ENCODE data around the gene KRT16.

KRT16 gene

DNA sequence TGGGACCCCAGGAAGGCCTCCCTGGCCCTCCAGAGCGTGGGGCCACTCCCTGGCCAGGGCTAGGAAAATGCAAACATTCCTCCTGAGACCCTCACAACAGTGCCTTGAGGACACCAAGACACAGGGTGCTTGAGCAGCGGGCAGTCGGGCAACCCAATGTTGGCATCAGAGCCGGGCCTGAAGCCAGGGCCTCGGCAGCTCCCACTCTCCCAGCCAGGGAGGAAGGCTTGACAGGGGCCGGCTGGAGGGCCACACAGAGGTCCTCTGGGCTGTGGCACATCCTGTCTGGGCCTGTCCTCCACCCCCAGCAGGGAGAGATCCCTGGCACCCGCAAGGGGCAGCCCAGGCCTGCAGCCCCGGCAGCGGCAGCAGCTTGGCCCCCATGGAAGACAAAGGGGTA lies 24.1 kb upstream of the KRT16 start:
- TF ChIP-seq, protein P1, sequence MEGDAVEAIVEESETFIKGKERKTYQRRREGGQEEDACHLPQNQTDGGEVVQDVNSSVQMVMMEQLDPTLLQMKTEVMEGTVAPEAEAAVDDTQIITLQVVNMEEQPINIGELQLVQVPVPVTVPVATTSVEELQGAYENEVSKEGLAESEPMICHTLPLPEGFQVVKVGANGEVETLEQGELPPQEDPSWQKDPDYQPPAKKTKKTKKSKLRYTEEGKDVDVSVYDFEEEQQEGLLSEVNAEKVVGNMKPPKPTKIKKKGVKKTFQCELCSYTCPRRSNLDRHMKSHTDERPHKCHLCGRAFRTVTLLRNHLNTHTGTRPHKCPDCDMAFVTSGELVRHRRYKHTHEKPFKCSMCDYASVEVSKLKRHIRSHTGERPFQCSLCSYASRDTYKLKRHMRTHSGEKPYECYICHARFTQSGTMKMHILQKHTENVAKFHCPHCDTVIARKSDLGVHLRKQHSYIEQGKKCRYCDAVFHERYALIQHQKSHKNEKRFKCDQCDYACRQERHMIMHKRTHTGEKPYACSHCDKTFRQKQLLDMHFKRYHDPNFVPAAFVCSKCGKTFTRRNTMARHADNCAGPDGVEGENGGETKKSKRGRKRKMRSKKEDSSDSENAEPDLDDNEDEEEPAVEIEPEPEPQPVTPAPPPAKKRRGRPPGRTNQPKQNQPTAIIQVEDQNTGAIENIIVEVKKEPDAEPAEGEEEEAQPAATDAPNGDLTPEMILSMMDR (IDR thresholded peaks at IDR 0.05; ENCODE audit: low read depth, low read length, missing control alignments), result no peak
- H3K4me3 ChIP-seq (replicated peaks; ENCODE audit: low read depth, low read length), result no peak overlapping the region
- no peak for DNase-seq (ENCODE audit: extremely low read depth, low read depth)

DNA sequence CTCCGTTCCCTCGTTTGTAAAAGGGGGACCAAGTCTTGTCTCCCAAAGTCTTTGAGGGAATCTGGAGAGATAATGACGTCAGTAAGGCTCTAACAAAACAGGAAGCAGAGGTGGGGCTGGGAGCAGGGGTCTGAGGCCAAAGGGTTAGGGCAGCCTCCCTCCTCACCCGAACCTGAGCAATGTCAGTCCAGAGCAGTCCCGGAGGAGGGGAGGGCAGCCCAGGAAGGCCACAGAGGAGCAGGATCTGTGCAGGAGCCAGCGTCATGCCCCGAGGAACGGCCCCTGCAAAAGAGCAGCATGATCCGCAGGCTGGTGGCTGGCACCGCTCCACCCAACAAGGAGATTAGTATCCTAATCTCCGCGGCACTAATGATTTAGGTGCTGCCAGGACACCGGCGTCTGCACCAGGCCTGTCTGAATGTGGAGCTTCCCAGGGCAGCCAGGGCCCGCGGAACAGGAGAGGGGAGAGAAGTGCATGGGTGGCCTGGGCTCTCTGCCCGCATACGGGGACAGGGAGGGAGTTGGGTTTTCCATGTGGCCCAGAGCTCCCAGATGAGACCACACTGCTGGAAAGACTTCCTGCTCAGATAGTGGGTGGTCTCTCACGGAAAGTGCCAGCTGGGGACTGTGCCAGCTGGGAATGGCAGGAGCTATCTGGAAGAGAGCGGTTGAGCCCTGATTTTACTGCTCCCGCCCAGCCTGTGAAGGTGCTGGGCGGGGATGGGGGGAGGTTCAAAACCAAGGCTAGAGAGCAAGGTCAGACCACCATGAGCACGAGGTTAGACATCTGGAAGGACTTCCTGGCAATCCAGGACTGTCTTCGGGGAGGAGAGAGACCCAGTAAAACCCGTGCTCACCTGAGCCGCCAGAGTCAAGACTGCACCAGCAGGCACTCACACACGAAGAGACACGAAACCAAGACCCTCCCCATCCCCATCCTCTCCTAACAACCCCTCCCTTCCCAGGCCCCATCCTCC lies 22.8 kb upstream of the KRT16 start:
- no peak for DNase-seq (ENCODE audit: extremely low read depth, low read depth)
- H3K4me3 ChIP-seq (replicated peaks; ENCODE audit: low read depth, low read length), result no peak overlapping the region
- TF ChIP-seq, protein P1 (IDR thresholded peaks at IDR 0.05; ENCODE audit: low read depth, low read length, missing control alignments), result no peak

DNA sequence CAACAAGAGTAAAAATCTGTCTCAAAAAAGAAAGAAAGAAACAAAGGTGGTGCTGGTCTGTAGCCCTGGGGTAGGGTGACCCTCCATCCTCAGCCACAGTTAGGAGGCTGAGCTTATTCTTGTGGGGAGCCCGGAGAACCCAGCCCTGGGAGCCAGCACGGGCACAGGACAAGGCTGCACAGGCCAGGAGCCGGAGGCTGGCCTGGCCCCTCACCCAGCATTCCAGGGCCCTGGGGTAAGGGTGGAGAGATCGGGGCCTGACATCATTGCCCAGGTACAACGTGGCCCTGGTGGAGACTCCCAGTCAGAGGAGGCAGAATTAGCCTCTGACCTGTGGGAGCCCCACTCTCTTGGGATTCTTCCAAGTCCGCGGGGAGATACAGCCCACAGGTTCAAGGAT lies 22.1 kb upstream of the KRT16 start:
- TF ChIP-seq, protein P1 (IDR thresholded peaks at IDR 0.05; ENCODE audit: low read depth, low read length, missing control alignments), result no peak
- H3K4me3 ChIP-seq (replicated peaks; ENCODE audit: low read depth, low read length), result no peak overlapping the region

DNA sequence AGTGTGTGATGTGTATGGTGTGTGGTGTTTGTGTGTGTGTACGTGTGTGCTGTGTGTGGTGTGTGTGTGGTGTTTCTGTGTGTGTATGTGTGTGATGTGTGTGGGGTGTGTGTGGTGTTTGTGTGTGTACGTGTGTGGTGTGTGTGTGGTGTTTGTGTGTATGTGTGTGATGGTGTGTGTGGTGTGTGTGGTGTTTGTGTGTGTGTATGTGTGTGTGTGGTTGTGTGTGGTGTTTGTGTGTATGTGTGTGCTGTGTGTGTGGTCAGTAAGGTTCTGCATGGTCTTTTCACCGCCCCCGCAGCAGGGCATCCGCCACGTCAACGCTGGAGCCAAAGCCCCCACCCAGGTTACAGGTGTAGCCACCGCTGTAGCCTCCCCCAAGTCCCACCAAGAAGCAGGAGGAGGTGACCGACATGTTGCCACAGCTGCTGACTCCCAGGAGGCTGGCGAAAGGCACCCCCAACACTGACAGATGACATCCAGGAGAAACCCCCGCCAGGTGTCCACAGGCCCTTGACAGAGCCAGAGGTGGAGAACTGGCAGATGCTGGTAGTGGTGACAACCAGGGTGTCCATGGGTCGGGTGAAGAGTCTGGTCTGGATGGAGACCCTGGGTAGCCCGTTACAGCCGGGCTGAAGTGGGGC lies 21.1 kb upstream of the KRT16 start:
- no peak for DNase-seq (ENCODE audit: extremely low read depth, low read depth)
- TF ChIP-seq, protein P1 (IDR thresholded peaks at IDR 0.05; ENCODE audit: low read depth, low read length, missing control alignments), result no peak
- H3K4me3 ChIP-seq (replicated peaks; ENCODE audit: low read depth, low read length), result no peak overlapping the region

More for the DNA sequence above, 22.1 kb upstream of the KRT16 start:
- no peak for DNase-seq (ENCODE audit: extremely low read depth, low read depth)

DNA sequence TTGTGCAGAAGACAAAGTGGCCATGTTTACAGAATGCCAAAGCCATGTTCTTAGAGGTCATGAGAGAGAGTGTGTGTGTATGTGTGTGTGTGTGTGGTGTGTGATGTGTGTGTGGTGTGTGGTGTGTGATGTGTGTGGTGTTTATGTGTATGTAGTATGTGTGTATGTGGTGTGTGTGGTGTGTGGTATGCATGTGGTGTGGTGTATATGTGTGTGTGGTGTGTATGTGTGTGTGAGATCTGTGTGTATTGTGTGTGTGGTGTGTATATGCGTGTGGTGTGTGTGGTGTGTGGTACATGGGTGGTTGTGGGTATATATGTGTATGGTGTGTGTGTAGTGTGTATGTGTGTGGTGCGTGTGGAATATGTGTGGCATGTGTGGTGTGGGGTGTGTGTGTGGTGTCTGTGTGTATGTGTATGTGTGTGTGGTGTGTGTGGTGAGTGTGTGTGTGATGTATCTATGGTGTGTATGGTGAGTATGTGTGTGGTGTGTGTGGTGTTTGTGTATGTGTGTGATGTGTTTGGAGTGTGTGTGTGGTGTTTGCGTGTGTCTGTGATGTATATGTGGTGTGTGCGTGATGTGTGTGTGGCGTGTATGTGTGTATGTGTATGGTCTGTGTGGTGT lies 20.0 kb upstream of the KRT16 start:
- no peak overlapping the region for H3K4me3 ChIP-seq (replicated peaks; ENCODE audit: low read depth, low read length)
- TF ChIP-seq, protein P1 (IDR thresholded peaks at IDR 0.05; ENCODE audit: low read depth, low read length, missing control alignments), result no peak
- DNase-seq (ENCODE audit: extremely low read depth, low read depth), result no peak

DNA sequence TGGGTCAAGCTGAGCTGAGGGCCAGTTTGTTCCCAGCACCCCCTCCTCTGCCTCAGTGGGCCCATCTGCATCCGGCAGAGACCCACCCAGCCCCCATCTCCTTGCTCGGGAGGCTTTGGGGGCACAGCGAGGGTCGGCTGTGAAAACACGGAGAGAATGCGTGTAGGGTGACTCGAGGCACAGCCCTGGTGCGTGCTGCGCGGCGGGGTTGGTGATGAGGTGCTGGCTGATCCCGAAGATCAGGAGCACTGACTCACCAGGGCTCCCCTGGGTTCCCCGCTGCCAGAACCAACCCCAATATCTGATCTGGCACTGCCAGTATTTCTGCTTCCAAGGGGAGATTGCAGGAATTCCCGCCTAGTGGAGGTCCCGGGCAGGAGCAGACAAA lies 19.3 kb upstream of the KRT16 start:
- no peak for DNase-seq (ENCODE audit: extremely low read depth, low read depth)
- TF ChIP-seq, protein P1 (IDR thresholded peaks at IDR 0.05; ENCODE audit: low read depth, low read length, missing control alignments), result no peak
- no peak overlapping the region for H3K4me3 ChIP-seq (replicated peaks; ENCODE audit: low read depth, low read length)
